ENCODE measurements around the gene QRFP. TPM values are rescaled to one million over a fixed set of nuclear protein-coding genes. Genes with fewer than 3 reads are reported as not detected.

Gene QRFP
- polyA plus RNA-seq, 2 of the 4 experiments (the other 2 are of a cell fraction) = not detected

DNA sequence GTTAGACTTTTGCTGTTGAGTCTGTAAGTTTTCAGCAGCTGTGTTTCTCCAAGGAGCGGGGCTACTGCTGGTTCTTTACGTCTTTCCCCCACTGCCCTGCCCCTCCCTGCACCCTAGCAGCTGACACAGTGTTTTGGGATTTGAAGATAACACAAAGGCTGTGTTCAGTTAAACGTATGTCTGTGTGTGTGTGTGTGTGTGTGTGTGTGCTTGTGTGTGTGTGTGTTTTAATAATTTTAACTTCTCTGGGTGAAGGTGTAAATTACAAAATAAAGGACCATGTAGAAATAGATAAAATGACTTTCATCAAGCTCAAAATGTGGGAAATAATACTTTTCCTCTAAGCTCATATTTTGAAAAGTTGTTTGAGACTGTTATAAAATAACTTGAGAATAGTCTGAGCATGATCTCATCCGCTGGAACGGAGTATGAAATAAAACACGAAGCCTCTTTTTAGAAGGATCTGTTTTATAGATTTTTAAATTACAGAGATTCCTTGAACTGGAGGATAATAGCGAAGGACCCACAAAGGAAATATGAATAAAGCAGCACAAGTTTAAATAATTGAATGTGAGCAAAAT, 50.6 kb downstream of the QRFP start:
- TF ChIP-seq RCOR1 (IDR thresholded peaks at IDR 0.05; ENCODE audit: low read depth, low read length) (no peak), EHMT2 (IDR thresholded peaks at IDR 0.05; ENCODE audit: low read depth) (no peak), JUNB (IDR thresholded peaks at IDR 0.05) (no peak), RNF2 (IDR thresholded peaks at IDR 0.05; ENCODE audit: borderline replicate concordance, low read depth) (no peak), MAFK (IDR thresholded peaks at IDR 0.05; ENCODE audit: partially characterized antibody) (no peak), TP53 (CRISPR knock-in tag; IDR thresholded peaks at IDR 0.05) (no peak), NFE2L2 (conservative IDR thresholded peaks at IDR 0.05; ENCODE audit: low read length) (no peak), SREBF2 (IDR thresholded peaks at IDR 0.05) (no peak), POLR2AphosphoS2 (conservative IDR thresholded peaks at IDR 0.05; ENCODE audit: low read length) (no peak), CHD2 (IDR thresholded peaks at IDR 0.05; ENCODE audit: low read length, partially characterized antibody) (no peak), HOXB5 (CRISPR knock-in tag; IDR thresholded peaks at IDR 0.05) (no peak), ZNF302 (CRISPR knock-in tag; IDR thresholded peaks at IDR 0.05) (no peak), ZFP36 (IDR thresholded peaks at IDR 0.05; ENCODE audit: borderline replicate concordance, partially characterized antibody) (no peak), GATA3 (IDR thresholded peaks at IDR 0.05; ENCODE audit: borderline replicate concordance) (no peak; the same call in 1 of the 2 replicates), EP300 (IDR thresholded peaks at IDR 0.05) (no peak), JUN (IDR thresholded peaks at IDR 0.05) (no peak)
- TF ChIP-seq, protein P1, sequence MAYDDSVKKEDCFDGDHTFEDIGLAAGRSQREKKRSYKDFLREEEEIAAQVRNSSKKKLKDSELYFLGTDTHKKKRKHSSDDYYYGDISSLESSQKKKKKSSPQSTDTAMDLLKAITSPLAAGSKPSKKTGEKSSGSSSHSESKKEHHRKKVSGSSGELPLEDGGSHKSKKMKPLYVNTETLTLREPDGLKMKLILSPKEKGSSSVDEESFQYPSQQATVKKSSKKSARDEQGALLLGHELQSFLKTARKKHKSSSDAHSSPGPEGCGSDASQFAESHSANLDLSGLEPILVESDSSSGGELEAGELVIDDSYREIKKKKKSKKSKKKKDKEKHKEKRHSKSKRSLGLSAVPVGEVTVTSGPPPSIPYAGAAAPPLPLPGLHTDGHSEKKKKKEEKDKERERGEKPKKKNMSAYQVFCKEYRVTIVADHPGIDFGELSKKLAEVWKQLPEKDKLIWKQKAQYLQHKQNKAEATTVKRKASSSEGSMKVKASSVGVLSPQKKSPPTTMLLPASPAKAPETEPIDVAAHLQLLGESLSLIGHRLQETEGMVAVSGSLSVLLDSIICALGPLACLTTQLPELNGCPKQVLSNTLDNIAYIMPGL (CRISPR knock-in tag; IDR thresholded peaks at IDR 0.05; ENCODE audit: borderline replicate concordance) = no peak
- TF ChIP-seq, protein P2, sequence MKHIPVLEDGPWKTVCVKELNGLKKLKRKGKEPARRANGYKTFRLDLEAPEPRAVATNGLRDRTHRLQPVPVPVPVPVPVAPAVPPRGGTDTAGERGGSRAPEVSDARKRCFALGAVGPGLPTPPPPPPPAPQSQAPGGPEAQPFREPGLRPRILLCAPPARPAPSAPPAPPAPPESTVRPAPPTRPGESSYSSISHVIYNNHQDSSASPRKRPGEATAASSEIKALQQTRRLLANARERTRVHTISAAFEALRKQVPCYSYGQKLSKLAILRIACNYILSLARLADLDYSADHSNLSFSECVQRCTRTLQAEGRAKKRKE (CRISPR knock-in tag; IDR thresholded peaks at IDR 0.05; ENCODE audit: low read depth) = no peak
- no peak for FAIRE-seq
- ChIA-PET CTCF (interaction anchor here (0.6 to 28.2 kb wide), 16 partner anchors 8 to 382 kb away, joined by 3 to 397 read pairs (median 4); no protein-coding TSS in a partner anchor), POLR2A (interaction anchor here (0.7 to 2.3 kb wide), 3 partner anchors 10 to 732 kb away, joined by 3 to 10 read pairs (median 4); partner anchors contain the start of genes ABL1 and EXOSC2)
- ATAC-seq = peak; percentile 27 to 32; a peak in 5 of 6 replicates
- Histone ChIP-seq H3K27ac (peak overlapping the region; percentile 91 to 93), H3K4me3 (peak overlapping the region; percentile 35), H3K9me3 (no peaks in the 10 kb centered on the region), H3K4me1 (peaks cover 79% of the 10 kb centered on the region), H3K4me2 (peak overlapping the region; percentile 99)
- 4% methylated on average over 7 of the region's 7 CpGs for WGBS (ENCODE audit: missing lambda C conversion rate)
- DNase-seq (ENCODE audit: low read depth in 1 of 2, low spot score in 1 of 2) = peak; percentile 23 to 54

DNA sequence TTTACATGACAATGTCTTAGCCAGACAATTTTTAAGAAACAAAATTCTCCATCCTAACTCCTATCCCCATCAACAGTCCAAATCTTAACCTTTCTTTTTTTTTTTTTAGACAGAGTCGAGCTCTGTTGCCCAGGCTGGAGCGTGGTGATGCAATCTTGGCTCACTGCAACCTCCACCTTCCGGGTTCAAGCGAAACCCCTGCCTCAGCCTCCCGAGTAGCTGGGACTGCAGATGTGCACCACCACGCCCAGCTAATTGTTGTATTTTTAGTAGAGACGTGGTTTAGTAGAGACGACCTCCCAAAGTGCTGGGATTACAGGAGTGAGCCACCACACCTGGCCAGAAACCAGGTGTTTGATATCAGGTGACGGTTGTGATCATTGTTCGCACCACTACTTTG, 51.4 kb downstream of the QRFP start:
- DNase-seq (ENCODE audit: low read depth in 1 of 2, low spot score in 1 of 2) = no peak
- Histone ChIP-seq H3K4me1 (peaks cover 79% of the 10 kb centered on the region), H3K9me3 (no peaks in the 10 kb centered on the region), H3K27ac (peak overlapping the region; percentile 91 to 93), H3K4me2 (peak overlapping the region; percentile 99), H3K4me3 (peak overlapping the region; percentile 35; the same call in 2 of the 3 replicates)
- TF ChIP-seq CEBPB (IDR thresholded peaks at IDR 0.05) (peak; percentile 52 to 71; a peak in 3 of 4 replicates), JUNB (IDR thresholded peaks at IDR 0.05) (no peak)
- TF ChIP-seq, protein P3, sequence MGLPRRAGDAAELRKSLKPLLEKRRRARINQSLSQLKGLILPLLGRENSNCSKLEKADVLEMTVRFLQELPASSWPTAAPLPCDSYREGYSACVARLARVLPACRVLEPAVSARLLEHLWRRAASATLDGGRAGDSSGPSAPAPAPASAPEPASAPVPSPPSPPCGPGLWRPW (IDR thresholded peaks at IDR 0.05) = no peak
- 47% methylated on average over 10 of the region's 10 CpGs for WGBS (ENCODE audit: missing lambda C conversion rate)
- CTCF ChIA-PET = interaction anchor here (0.9 to 28.2 kb wide), 9 partner anchors 9 to 138 kb away, joined by 3 to 397 read pairs (median 4); no protein-coding TSS in a partner anchor
- ATAC-seq = no peak
- POLR2A ChIA-PET = interaction anchor here (2.3 kb wide), 1 partner anchor 9 kb away, joined by 10 read pairs; the partner anchor contains the start of gene ABL1
- FAIRE-seq = no peak

DNA sequence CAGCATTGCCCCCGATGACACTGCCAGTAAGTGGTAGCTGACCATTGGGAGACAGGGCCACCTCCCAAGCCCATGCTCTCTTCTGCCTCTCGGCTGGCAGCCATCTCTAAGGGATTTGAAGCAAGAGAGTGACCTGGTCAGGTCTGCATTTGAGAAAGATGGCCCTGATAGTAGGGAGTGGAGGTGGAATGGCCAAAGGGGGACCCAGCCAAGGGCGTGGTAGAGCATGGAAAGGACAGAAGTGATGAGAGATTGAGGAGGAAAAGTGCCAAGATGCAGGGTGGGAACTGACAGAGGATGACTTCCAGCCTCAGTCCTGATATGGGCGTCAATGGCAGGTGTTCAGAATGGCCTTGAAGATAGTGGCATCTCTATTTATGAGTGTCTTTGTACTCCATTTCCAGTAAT, 52.6 kb downstream of the QRFP start:
- Histone ChIP-seq H3K4me3 (no peak overlapping the region), H3K4me1 (peaks cover 79% of the 10 kb centered on the region), H3K27ac (peak overlapping the region in 1 of 2 experiments; percentile 91; a peak in 3 of 6 replicates), H3K9me3 (no peaks in the 10 kb centered on the region), H3K4me2 (peak overlapping the region; percentile 99; the same call in 2 of the 3 replicates)
- ATAC-seq (no peak), FAIRE-seq (no peak), DNase-seq (ENCODE audit: low read depth in 1 of 2, low spot score in 1 of 2) (no peak)
- 87% methylated on average over 4 of the region's 4 CpGs for WGBS (ENCODE audit: missing lambda C conversion rate)
- TF ChIP-seq HOXB5 (CRISPR knock-in tag; IDR thresholded peaks at IDR 0.05) = no peak
- TF ChIP-seq ZC3H11A (IDR thresholded peaks at IDR 0.05) = no peak
- no peak for TF ChIP-seq RFX5 (IDR thresholded peaks at IDR 0.05)
- TF ChIP-seq, protein P4, sequence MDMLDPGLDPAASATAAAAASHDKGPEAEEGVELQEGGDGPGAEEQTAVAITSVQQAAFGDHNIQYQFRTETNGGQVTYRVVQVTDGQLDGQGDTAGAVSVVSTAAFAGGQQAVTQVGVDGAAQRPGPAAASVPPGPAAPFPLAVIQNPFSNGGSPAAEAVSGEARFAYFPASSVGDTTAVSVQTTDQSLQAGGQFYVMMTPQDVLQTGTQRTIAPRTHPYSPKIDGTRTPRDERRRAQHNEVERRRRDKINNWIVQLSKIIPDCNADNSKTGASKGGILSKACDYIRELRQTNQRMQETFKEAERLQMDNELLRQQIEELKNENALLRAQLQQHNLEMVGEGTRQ (IDR thresholded peaks at IDR 0.05) = no peak
- no peak for TF ChIP-seq PHF8 (IDR thresholded peaks at IDR 0.05; ENCODE audit: borderline replicate concordance, low read depth)
- TF ChIP-seq, protein P5, sequence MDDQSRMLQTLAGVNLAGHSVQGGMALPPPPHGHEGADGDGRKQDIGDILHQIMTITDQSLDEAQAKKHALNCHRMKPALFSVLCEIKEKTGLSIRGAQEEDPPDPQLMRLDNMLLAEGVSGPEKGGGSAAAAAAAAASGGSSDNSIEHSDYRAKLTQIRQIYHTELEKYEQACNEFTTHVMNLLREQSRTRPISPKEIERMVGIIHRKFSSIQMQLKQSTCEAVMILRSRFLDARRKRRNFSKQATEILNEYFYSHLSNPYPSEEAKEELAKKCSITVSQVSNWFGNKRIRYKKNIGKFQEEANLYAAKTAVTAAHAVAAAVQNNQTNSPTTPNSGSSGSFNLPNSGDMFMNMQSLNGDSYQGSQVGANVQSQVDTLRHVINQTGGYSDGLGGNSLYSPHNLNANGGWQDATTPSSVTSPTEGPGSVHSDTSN (IDR thresholded peaks at IDR 0.05) = no peak
- TF ChIP-seq, protein P2 (CRISPR knock-in tag; IDR thresholded peaks at IDR 0.05; ENCODE audit: low read depth) = no peak
- TF ChIP-seq MAFK (IDR thresholded peaks at IDR 0.05; ENCODE audit: partially characterized antibody) = no peak
- no peak for TF ChIP-seq MAZ (IDR thresholded peaks at IDR 0.05; ENCODE audit: borderline replicate concordance, low read depth, low read length)
- TF ChIP-seq FOSB (CRISPR knock-in tag; IDR thresholded peaks at IDR 0.05) = no peak
- POLR2A ChIA-PET = no interaction called here
- CTCF ChIA-PET = interaction anchor here (1.0 to 28.2 kb wide), 4 partner anchors 20 to 138 kb away, joined by 3 to 397 read pairs (median 8); partner anchors contain the start of gene FIBCD1

Measured in A549 (cell line).